SIG-M5 (cell line): ENCODE results near the gene USP15.
"Not testable (repeated sequence)": the region's sequence is repeated elsewhere in the genome, so short reads cannot be mapped to it uniquely, and the experiment has no call there.

ENCODE experiments used
- DNase-seq: peaks from one replicate; lab custom pipeline; 2025; lab: John Stamatoyannopoulos, UW

Gene USP15

GRCh38 chr12:62323386-62323785 lies 63.2 kb downstream of the USP15 start:
- no peak for DNase-seq

- no peak for DNase-seq
These were observed 68.2 kb downstream of the USP15 start for GRCh38 chr12:62328296-62328921.

GRCh38 chr12:62331306-62331705 lies 71.1 kb downstream of the USP15 start:
- no peak for DNase-seq

- no peak for DNase-seq
These were observed 72.4 kb downstream of the USP15 start for GRCh38 chr12:62332598-62332997.

- DNase-seq: no peak
These were observed 74.9 kb downstream of the USP15 start for GRCh38 chr12:62335057-62335456.

- no peak for DNase-seq
These were observed 75.6 kb downstream of the USP15 start for GRCh38 chr12:62335796-62336195.

GRCh38 chr12:62337643-62338042 lies 77.4 kb downstream of the USP15 start:
- DNase-seq: not testable (repeated sequence)

- not testable (repeated sequence) for DNase-seq
These were observed 82.6 kb downstream of the USP15 start for GRCh38 chr12:62342614-62343303.

GRCh38 chr12:62343304-62344120 lies 83.3 kb downstream of the USP15 start:
- DNase-seq: not testable (repeated sequence)

- not testable (repeated sequence) for DNase-seq
These were observed 84.7 kb downstream of the USP15 start for GRCh38 chr12:62344731-62345556.

- DNase-seq: no peak
These were observed 85.5 kb downstream of the USP15 start for GRCh38 chr12:62345667-62346066.

GRCh38 chr12:62346817-62347216 lies 86.6 kb downstream of the USP15 start:
- no peak for DNase-seq

- no peak for DNase-seq
These were observed 87.9 kb downstream of the USP15 start for GRCh38 chr12:62347922-62348650.

- no peak for DNase-seq
These were observed 90.3 kb downstream of the USP15 start for GRCh38 chr12:62350554-62350953.

- no peak for DNase-seq
These were observed 91.1 kb downstream of the USP15 start for GRCh38 chr12:62351326-62351725.

- DNase-seq: no peak
These were observed 100.8 kb downstream of the USP15 start for GRCh38 chr12:62361048-62361447.

GRCh38 chr12:62363506-62363905 lies 103.3 kb downstream of the USP15 start:
- no peak for DNase-seq

GRCh38 chr12:62364697-62365096 lies 104.5 kb downstream of the USP15 start:
- not testable (repeated sequence) for DNase-seq

- not testable (repeated sequence) for DNase-seq
These were observed 105.6 kb downstream of the USP15 start for GRCh38 chr12:62365846-62366245.

GRCh38 chr12:62368430-62369223 lies 108.4 kb downstream of the USP15 start:
- DNase-seq: not testable (repeated sequence)
